Measurements from ENCODE around the gene OR13C4.

DNA sequence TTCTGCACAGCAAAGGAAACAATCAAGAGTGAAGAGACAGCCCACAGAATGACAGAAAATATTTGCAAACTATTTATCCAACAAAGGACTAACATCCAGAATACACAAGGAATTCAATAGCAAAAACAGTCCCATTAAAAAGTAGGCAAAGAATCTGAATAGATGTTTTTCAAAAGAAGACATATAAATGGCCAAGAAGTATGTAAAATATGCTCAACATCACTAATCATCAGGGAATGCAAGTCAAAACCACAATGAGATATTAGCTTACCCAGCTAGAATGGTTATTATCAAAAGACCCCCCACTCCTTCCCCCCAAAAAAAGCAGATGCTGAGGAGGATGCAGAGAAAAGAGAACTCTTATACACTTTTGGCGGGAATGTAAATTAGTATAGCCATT lies 28.5 kb upstream of the OR13C4 start:
- TF ChIP-seq, protein P1, sequence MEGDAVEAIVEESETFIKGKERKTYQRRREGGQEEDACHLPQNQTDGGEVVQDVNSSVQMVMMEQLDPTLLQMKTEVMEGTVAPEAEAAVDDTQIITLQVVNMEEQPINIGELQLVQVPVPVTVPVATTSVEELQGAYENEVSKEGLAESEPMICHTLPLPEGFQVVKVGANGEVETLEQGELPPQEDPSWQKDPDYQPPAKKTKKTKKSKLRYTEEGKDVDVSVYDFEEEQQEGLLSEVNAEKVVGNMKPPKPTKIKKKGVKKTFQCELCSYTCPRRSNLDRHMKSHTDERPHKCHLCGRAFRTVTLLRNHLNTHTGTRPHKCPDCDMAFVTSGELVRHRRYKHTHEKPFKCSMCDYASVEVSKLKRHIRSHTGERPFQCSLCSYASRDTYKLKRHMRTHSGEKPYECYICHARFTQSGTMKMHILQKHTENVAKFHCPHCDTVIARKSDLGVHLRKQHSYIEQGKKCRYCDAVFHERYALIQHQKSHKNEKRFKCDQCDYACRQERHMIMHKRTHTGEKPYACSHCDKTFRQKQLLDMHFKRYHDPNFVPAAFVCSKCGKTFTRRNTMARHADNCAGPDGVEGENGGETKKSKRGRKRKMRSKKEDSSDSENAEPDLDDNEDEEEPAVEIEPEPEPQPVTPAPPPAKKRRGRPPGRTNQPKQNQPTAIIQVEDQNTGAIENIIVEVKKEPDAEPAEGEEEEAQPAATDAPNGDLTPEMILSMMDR (conservative IDR thresholded peaks at IDR 0.05; ENCODE audit: low read depth, low read length): no peak
- no peak for TF ChIP-seq EZH2 (IDR thresholded peaks at IDR 0.05; ENCODE audit: low read length, unreplicated experiment)
